CD4-positive, alpha-beta T cell treated with Interleukin-17A for 4 hours (primary cell): ENCODE results near the gene SCN3B.
A peak's percentile ranks its signal among the peaks of the same experiment; 100 is the strongest.

ENCODE experiments used
- DNase-seq: peaks from one replicate; pipeline ENCODE4 v3.0.0-alpha.2; 2020; ENCODE audit warnings: mixed read lengths

The SCN3B gene

DNA sequence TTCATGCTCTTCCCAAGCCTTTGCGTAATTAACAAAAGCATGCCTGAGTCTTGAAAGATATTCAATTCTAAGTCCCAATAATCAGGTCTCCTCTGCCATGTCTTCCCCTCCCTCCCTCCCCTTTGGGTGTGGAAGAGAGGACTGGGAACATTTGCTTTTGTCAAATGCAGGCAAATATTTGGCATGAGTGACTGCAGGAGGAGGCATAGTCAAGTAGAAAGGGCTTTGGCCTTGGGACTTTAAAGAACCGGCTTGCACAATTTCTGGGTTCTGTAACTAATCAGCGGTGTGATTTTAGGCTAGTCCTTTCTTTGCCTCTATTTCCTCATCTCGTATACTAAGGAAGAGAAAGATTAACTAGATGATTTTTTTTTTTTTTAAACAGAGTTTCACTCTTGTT, 59.5 kb downstream of the SCN3B start:
- no peak for DNase-seq

DNA sequence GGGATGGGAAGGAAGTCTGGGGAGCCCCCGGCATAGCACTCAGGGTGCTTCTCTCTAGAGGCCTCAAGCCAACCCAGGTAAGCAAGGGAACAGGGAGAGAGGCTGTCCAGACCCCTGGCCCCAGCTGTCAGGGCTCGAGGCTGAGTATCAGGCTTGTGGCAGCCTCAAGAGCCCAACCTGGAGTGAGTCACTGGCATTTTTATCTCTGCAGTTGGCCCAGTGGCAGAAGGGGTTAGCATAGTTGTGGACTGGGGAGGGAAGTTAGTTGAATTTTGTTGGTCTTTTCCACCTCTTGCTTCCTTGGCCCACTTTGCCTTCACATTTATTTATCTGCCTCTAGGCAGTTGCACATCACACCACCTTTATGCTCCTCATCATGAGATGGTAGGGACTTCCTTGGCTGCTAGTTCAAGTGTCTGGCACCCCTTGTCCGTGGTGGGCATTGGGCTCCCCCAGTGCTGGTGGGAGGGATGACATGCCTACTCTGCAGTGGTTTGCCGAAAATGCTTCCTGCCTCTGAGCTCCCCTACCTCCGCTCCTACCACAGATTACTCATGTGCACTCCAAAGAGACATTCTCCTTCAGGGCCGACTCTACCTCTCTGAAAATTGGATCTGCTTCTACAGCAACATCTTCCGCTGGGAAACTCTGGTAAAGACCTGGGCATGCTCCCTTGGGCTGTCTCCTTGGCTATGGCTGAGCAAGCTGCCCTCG, 60.1 kb downstream of the SCN3B start:
- DNase-seq, result no peak

DNA sequence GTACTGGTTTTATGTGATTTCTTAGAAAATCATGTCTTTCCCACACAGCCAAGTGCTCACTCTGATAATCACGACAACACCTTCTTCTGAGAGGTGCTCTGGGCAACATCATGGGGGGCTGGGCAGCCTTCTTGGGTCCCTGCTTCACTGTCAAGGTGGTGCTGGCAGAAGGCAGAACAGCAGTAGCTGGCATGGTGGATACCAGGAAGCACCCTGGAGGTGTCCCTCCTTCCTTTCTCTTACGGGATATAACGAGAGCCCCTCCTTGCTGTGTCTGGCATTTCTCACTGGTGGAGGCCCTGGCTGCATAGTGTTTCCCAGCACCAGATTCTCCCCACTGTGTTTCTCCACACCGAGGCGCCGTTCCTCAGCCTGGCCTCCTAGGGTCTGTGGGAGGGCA, 60.9 kb downstream of the SCN3B start:
- DNase-seq, result no peak

DNA sequence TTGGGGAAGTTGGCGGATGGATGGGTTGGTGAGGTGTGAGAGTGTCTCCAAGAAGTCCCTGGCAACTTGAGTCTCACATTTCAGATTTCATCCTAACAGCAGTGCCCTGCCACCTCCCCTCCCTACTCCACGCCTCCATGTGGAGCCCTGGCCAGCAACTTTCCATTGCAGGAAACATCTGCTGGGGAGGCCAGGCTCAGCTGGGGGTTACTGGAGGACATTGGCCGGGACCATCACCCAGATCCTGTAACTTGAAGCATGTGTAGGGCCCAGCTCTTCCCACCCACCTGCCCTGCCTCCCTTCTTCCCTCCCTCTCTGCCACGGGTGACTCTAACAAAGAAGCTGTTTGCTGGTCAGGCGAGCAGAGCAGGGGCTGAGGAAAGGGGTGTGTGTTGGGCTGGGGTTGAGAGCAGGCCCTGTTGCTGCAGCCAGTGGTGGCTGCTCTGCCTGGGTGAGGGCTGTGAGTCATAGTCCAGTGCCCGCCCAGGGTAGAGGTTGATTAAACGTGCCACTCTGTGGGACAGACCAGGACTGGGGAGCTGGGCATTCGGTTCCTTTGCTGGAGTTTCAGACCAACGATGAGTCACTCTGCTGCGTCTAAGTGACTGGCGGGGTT, 64.0 kb downstream of the SCN3B start:
- no peak for DNase-seq

DNA sequence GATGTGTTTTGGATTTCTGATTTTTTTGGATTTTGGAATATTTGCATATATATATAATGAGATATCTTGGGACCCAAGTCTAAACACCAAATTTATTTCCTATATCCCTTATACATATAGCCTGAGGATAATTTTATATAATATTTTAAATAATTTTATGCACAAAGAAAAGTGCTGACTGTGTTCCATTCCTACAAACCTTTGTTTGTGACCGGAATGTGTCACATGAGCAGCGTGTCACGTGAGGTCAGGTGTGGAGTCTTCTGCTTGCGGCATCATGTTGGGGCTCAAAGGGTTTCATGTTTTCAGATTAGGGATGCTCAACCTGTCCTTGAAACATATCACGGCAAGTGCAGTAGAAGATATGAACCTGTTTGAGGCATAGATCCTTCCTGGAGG, 65.6 kb downstream of the SCN3B start:
- DNase-seq, result no peak

DNA sequence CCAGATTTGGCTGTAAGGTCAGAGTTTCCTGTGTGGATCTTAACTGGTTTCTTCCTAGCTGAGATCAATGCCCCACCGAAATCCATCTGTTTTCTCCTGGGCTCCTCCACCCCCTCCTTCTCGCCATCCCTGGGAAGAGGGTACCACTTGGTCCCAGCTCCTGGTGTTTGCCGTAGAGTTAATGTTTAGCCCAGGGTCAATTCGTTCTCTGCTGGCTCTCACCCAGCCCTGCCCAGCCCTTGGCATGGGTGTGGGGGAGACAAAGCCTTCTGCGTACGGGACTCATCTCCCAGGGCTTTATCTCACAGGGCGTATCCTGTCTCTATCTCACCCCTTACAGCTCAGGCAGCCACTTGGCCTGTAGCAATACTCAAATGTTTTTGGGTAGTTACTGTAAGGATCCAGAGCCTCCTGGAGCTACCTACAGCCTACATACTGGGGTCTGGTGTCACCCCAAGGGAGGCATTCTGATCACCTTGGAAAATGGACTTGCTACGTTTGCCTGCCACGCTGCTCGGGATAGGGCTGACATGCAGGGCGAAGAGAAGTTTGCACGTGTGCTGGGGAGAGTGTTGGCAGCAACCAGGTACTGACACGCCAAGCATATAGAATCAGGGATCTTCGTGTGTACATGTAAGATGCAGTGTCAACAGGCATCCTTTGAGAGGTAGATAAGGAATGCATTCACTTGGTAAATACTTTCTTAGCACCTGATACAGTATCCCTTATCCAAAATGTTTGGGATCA, 66.1 kb downstream of the SCN3B start:
- no peak for DNase-seq

DNA sequence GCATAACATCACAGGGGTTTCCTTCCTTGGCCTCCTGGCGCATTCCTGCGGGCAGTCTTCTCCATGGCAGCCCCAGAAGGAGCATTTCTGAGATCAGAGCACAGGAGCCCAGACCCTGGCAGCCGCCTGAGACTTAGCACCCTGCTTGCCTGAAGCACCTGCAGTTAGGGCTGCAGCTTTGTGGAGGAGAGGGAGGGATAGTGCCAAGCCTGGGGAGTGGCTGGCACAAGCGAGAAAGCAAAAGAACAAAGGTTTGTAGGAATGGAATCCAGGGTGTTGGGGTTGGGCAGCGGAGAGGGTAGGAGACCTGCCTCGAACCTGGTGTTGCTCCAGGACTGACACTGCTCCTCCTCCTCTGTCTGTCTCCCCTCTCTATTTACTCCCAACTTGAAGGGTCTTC, 66.9 kb downstream of the SCN3B start:
- no peak for DNase-seq

DNA sequence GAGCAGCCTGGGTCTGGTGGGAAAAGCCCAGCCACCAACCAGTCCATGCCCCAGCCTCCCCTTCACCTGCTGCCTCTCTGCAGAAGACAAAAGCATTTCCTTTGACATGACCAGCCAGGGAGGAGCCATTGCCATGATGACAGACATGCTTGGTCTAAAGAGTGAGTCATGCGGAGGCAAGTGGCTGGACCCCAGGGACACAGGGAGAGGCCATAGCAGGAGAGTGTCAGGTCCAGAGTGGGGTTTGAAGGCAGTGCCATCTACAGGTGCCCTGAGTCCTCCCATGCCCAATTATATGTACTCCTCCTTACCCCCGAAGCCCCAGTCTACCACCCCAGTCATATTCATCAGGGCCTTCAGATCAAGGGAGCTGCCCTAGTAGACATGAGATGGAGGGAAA, 67.4 kb downstream of the SCN3B start:
- DNase-seq, result no peak

DNA sequence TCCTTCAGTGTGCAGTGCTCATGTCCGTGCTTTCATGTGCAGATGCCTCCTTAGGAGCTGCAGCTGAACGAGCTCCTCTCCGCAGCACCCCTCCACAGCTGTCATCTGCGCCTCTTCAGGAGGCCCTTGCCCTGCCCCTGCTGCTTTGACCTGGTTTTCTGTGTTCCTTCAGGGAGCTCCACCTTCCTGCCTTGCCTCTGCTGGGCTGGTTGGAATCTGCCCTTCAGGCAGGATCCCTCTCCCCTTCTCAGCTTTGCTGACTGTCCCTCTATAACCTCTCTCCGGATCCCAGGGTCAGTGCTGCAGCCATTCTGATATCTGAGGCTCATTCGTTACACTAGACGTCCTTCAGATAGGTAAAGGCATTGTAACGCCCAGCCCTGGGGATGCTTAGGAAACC, 67.9 kb downstream of the SCN3B start:
- DNase-seq, result no peak

DNA sequence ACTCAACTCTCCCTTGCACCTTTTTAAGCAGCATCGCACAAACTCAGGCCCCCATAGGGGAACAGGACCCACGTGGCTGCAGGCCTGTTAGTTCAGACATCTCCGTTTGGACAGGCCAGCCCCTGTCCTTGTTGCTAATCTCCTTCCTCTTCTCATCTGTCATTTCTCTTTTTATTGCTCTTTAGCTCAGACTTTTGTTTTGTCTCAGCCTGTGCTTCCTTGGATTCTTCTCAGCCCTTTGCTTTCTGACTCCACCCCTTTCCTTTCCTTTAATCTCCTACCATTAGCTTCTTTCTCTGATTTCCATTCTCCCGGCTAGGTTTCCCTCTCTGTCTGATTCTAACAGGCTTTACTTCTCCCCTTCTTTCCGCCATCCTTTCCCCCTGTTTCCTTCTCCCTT, 68.7 kb downstream of the SCN3B start:
- DNase-seq, result no peak

DNA sequence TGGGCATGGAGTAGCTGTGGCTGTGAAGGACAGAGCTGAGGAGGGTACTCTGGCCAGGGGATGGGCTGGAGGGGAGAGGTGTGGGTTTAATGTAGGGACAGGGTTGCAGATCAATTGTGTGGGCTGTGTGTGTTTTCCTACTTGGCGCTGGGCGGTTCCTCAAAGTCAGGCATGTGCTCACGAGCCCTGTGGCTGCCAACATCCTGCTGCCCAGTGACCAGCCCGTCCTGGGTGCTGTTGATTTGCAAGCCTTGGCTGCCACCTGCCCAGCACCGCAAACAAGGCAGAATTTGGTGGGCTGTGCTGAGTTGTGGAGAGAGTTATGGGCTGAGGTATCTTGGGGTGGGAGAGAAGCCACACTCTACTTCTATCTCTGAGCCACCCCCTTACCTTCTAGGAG, 69.2 kb downstream of the SCN3B start:
- DNase-seq, result no peak

DNA sequence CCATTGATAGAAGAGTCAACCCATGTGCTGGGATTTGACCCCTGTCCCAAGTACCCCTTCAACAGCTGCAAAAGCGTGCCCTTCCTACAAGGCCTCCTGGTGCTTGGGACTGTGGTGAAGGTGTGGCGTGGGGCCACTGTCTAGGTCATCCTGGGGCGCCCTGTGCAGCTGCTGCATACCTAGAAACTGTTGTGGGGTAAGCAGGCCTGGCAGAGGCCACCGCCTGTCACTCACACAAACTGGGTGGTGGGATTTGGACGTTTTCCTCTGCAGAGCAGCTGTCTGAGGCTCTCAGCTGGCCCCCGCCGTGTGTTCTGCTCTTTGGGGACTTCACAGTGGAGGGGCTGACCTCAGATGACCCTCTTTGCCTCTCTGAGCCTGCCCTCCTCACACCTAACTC, 69.7 kb downstream of the SCN3B start:
- DNase-seq, result no peak

DNA sequence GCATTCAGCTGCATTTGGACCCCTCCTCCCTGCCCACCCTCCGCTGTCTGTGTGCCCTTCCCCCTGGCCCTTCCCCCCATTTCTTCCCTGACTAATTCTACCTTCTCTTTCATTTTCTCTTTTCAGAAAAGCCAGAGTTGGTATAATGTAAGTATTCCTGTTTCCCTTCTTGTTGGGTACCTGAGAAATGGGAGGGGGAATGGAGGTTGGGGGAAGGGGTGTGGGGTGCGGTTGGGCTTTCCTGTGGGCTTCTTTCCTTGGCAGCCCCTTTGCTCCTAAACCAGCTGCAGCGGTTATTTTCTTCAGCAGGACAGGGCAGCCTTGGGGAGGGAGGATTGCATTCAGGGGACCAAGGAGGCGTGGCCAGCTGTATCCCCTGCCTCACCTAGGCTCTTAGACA, 70.2 kb downstream of the SCN3B start:
- no peak for DNase-seq

DNA sequence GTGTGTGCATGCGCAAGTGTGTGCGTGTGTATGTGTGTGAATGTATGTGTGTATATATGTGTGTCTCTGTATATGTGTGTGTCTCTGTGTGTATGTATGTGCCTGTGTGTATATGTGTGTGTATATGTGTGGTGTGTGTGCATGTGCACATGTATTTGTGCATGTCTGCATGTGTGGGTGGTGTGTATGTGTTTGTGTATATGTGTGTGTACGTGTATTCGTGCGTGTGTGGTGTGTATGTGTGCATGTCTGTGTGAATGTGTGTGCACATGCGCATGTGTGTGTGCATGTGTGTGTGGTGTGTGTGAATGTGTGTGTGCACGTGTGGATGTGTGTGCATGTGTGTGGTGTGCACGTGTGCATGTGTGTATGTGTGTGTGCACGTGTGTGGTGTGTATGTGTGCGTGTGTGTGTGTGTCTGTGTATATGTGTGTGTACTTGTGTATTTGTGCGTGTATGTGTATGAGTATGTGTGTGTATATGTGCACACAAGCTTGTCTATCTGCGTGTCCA, 71.4 kb downstream of the SCN3B start:
- DNase-seq, result no peak

DNA sequence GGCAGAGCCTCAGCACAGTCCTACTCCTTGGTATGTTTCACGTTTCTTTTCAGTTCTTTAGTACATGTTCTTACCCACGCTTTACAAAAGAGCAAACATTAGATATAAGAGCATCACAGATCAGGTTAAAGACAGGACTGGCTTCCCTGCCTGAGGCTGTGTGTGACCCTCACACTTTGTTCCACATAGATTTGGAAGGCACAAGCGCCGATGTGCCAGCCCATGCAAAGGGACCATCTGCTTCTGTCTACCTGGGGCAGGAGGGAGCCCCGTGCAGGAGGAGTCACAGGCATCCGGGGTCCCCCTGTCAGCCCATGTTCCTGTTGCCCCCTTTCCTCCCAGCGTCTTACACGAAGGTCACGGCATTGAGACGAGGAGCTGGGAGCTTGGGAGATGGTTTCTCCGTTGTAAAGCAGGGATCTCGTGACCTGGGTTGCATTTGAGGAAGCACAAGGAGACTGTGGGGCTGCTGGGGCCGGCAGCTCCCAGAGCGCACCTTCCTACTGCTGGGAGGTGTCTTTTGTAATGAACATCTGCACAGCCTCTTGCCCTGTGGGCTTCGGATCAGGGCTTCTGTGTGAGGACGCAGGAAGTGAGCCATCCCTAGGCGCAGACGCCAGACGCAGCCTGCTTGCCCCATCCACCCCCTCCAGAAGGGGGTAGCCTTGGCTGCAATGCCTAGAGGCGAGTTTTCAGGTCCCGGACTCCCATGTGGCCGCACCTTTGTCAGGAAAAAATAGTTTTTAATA, 72.6 kb downstream of the SCN3B start:
- no peak for DNase-seq

DNA sequence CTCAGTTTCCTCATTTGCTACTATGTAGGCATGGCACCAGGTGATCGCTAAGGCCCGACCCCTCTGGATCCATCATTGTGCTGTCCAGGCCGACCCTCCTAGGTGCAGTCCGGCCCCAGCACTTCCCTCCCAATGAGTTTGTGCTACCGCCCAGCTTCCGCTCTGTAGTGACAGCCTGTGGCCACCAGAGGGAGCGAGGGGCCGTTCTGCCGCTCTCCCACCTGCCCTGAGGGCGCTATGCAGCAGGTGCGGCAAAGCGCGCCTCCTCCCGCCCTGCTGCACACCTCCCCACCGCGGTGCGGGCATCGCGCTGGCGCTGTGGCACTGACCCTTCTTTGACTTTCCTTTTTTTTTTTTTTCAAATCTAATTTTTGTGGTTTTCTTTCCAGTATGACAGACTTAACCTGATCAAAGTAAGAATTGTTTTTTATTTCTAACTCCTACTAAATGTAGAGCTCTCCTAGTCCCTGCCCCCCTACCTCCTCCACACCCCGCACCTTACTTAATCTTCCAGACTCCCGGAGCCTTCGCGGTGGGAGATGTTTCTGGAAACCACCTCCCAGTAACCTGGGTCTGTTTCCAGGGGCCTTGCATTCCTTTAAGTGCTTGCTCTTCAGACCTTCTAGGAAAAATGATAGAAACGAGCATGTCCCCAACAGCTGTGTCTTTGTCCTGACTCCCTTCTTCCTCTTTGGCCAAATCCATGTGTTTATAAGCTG, 73.7 kb downstream of the SCN3B start:
- peak; percentile 77 for DNase-seq

DNA sequence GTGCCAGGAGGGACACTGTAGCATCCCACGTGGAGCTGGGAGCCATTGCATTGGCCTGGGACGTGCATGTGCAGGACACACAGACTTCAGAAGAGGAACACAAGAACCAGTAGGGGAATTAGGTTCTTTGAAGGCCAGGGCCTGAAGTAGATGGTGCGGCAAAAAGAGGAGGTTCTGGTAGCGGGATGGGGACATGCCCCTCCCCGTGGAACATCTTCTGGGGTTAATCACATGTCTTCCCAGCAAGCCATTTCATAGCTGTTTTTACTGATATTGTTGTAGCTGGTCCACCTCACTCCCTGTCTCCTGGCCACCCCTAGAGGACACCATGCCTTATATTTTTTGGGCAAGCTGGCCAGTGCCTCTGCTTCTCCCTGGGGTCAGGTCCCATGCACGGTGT, 74.3 kb downstream of the SCN3B start:
- no peak for DNase-seq

DNA sequence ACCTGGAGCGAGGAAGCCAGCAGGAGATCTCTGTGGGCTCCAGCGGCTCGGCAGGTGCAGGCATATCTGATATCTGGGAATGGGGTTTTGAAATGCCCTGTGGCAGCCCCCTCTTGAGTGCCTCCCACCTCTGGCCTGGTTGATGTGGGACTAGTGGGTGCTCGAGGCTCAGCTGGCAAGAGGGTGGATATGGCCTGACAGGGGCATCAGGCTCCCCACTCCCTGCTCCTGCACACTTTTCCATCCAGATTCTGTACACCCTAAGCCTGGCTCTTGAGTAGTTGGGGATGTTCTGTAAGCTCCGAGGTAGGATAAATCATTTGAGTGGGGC, 75.0 kb downstream of the SCN3B start:
- DNase-seq, result no peak
